Glutamatergic neuron (in vitro differentiated cells): ENCODE results near the gene PPP1R1A. TPM values are rescaled to one million over a fixed set of nuclear protein-coding genes. Genes with fewer than 3 reads are reported as not detected.
A peak's percentile ranks its signal among the peaks of the same experiment; 100 is the strongest.

Experiments
- DNase-seq: peaks from one replicate; pipeline ENCODE4 v3.0.0; 2022
- H3K27ac Mint-ChIP-seq: one replicate; pipeline ENCODE4 v1.8.0; 2020; ENCODE audit warnings: mild to moderate bottlenecking, mixed read lengths, inconsistent platforms; ENCODE audit not compliant: unreplicated experiment
- H3K27me3 Mint-ChIP-seq: one replicate; pipeline ENCODE4 v1.8.0; 2020; ENCODE audit warnings: mild to moderate bottlenecking, moderate library complexity, mixed read lengths, inconsistent platforms; ENCODE audit not compliant: unreplicated experiment
- H3K36me3 Mint-ChIP-seq: one replicate; pipeline ENCODE4 v1.8.0; 2020; ENCODE audit warnings: mild to moderate bottlenecking, mixed read lengths, inconsistent platforms; ENCODE audit not compliant: unreplicated experiment
- H3K4me1 Mint-ChIP-seq: one replicate; pipeline ENCODE4 v1.8.0; 2020; ENCODE audit warnings: mild to moderate bottlenecking, low read depth, mixed read lengths, inconsistent platforms; ENCODE audit not compliant: unreplicated experiment
- H3K4me3 Mint-ChIP-seq: one replicate; pipeline ENCODE4 v1.8.0; 2020; ENCODE audit warnings: mild to moderate bottlenecking, mixed read lengths, inconsistent platforms; ENCODE audit not compliant: unreplicated experiment
- H3K9me3 Mint-ChIP-seq: one replicate; pipeline ENCODE4 v1.8.0; 2020; ENCODE audit warnings: mild to moderate bottlenecking, moderate library complexity, mixed read lengths, inconsistent platforms; ENCODE audit not compliant: unreplicated experiment
- total RNA-seq: library from RNA; stranded (reverse); fragmentation: NEBNext Ultra II Directional; extraction: Animal tissue kit (Norgen Biotek cat#: 25700); gene quantifications from one replicate; pipeline ENCODE4 v1.2.1, GENCODE V29; 2021; ENCODE audit not compliant: unreplicated experiment
- TF ChIP-seq, protein P1 (sequence below): fragments of 200-600 bp; sonication (generic); IDR thresholded peaks from one replicate; pipeline ENCODE4 v1.5.0; 2021; ENCODE audit not compliant: partially characterized antibody, unreplicated experiment

The PPP1R1A gene
- total RNA-seq, 1 donor from 2014 or later: 47.6 TPM

DNA sequence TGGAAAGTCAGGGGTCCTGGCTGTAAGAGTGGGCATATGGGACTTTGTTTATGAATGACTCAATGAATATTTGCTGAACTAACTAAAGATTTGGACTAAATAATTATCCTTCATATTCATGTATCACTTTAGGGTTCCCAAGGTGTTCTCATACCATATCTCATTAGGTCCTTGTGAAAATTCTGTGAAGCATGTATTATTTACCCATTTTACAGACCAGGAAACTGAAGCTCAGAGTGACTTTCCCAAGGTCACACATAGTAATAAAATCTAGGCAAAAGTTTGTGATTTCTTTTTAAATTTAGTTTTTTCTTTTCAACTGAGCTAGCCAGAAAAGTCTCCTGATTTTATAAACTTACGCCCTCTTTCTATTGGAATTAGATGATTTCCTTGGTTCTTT, 29.7 kb downstream of the PPP1R1A start:
- Mint-ChIP-seq H3K4me1 (peaks cover 9% of the 10 kb centered on the region), H3K27ac (no peak overlapping the region), H3K4me3 (no peak overlapping the region), H3K27me3 (peaks cover 4% of the 10 kb centered on the region), H3K9me3 (peaks cover 2% of the 10 kb centered on the region), H3K36me3 (peaks cover 10% of the 10 kb centered on the region)
- no peak for DNase-seq
- TF ChIP-seq, protein P1, sequence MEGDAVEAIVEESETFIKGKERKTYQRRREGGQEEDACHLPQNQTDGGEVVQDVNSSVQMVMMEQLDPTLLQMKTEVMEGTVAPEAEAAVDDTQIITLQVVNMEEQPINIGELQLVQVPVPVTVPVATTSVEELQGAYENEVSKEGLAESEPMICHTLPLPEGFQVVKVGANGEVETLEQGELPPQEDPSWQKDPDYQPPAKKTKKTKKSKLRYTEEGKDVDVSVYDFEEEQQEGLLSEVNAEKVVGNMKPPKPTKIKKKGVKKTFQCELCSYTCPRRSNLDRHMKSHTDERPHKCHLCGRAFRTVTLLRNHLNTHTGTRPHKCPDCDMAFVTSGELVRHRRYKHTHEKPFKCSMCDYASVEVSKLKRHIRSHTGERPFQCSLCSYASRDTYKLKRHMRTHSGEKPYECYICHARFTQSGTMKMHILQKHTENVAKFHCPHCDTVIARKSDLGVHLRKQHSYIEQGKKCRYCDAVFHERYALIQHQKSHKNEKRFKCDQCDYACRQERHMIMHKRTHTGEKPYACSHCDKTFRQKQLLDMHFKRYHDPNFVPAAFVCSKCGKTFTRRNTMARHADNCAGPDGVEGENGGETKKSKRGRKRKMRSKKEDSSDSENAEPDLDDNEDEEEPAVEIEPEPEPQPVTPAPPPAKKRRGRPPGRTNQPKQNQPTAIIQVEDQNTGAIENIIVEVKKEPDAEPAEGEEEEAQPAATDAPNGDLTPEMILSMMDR: no peak

DNA sequence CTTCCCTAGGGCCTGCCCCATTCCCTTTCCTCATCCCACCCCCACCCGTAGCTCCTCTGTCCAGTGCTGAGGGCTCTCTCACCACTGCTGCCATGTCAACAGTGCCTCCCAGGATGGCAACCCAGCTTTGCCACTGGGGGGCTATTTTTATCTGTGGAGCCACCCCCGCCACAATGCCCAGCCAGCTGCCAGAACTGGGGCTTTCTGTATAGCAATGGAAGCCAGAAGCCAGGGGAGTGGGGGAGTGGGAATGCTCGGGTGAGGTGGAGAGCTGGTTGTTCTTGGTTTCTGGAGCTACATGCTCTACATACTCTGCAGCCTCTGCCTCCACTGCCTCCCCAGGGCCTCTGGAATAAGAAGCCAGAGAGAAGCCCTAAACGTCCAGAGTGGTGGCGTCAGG, 30.1 kb downstream of the PPP1R1A start:
- H3K36me3 Mint-ChIP-seq: peaks cover 9% of the 10 kb centered on the region
- DNase-seq: no peak
- H3K27me3 Mint-ChIP-seq: peaks cover 9% of the 10 kb centered on the region
- TF ChIP-seq, protein P1: no peak
- no peak overlapping the region for H3K4me3 Mint-ChIP-seq
- H3K27ac Mint-ChIP-seq: no peak overlapping the region
- H3K9me3 Mint-ChIP-seq: peaks cover 2% of the 10 kb centered on the region
- H3K4me1 Mint-ChIP-seq: peaks cover 9% of the 10 kb centered on the region

DNA sequence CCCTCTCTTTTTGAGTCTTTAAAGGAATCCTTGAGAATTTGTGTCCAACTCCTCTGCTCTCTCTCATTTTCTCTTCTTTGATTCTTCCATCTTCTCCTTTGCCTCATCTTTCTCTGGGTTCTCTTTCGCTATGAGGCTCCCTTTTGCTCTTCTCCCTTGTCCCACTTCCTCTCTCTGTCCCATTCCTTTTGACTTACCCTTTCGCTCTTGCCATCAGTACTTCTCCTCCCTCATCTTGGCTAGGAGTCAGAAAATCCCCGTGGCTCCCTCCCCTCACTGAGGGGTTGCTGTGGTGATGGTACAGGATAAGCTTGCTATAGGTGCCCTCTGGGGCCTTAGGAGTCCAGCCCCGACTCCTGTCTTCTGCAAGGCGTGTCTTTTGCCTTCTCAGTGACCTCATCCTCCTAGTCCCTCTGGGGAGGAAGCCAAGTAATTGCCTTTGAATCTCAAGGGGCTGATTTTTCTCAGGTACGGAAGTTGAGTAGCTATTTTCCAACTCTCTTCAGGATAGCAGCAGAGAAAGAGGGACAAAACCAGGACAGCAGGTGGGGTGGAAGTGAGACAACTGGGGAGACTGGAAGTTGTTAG, 32.7 kb downstream of the PPP1R1A start:
- peaks cover 9% of the 10 kb centered on the region for H3K4me1 Mint-ChIP-seq
- TF ChIP-seq, protein P1: no peak
- peaks cover 12% of the 10 kb centered on the region for H3K27me3 Mint-ChIP-seq
- no peaks in the 10 kb centered on the region for H3K9me3 Mint-ChIP-seq
- no peak for DNase-seq
- no peak overlapping the region for H3K27ac Mint-ChIP-seq
- peaks cover 4% of the 10 kb centered on the region for H3K36me3 Mint-ChIP-seq
- H3K4me3 Mint-ChIP-seq: no peak overlapping the region

DNA sequence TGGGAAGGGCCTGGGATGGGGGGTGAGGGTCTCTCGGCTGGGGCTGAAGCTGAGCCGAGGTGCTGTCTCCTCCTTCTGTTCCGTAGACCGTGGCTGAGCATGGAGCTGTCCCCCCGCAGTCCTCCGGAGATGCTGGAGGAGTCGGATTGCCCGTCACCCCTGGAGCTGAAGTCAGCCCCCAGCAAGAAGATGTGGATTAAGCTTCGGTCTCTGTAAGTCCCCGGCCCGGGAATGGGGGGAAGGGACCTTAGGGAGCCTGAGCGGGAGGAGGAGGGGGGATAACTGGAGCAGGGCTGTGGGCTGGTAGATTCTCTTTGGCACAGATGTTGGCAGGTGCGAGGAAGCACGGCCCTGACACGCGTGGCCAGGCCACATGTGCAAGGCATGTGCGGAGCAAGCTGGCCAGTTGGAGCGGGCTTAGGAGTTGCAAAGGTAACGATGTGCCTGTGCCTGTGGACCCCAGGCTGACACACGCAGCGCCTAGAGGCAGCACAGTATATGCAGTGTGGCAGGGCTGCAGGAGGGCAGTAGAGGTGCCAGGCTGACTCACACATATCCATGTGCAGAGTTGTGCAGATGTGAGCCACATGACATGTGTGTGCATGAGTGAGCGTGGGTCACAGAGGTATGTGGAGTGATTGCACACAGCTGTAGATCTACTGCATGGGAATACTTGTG, 38.5 kb downstream of the PPP1R1A start:
- TF ChIP-seq, protein P1: no peak
- Mint-ChIP-seq H3K36me3 (no peaks in the 10 kb centered on the region), H3K4me3 (peak overlapping the region; percentile 90), H3K27me3 (peaks cover 26% of the 10 kb centered on the region), H3K9me3 (peaks cover 7% of the 10 kb centered on the region), H3K4me1 (peaks cover 2% of the 10 kb centered on the region), H3K27ac (no peak overlapping the region)
- no peak for DNase-seq

DNA sequence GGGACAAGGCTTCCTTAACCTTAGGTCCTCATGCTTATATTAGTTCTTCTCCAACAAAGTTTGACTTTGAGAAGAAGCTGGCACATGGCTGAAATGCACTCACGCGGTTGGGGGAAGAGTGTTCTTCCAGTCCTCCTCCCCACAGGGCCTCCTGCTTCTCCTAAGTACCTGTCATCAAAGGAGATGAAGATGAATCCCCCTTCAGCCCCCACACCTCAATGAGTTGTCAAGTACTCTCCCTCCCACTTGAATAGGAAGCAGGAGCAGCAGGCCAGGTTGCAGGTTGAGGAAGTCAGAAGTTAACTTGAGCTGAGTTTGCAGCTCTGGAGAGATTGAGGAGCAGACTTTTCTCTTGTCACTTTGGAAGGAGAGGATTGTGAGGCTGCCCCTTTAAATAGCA, 41.9 kb downstream of the PPP1R1A start:
- TF ChIP-seq, protein P1: no peak
- peaks cover 23% of the 10 kb centered on the region for H3K27me3 Mint-ChIP-seq
- H3K4me3 Mint-ChIP-seq: no peak overlapping the region
- no peak overlapping the region for H3K27ac Mint-ChIP-seq
- peaks cover 4% of the 10 kb centered on the region for H3K4me1 Mint-ChIP-seq
- no peaks in the 10 kb centered on the region for H3K36me3 Mint-ChIP-seq
- no peak for DNase-seq
- peaks cover 7% of the 10 kb centered on the region for H3K9me3 Mint-ChIP-seq
